ENCODE results near the gene RILP. TPM values are rescaled to one million over a fixed set of nuclear protein-coding genes. Genes with fewer than 3 reads are reported as not detected.

Gene RILP
- total RNA-seq, 1 donor from 2014 or later, result 3.4 TPM

- DNase-seq (ENCODE audit: low spot score), result no peak
These were observed 44.7 kb downstream of the RILP start for GRCh38 chr17:1604831-1605528.

DNA sequence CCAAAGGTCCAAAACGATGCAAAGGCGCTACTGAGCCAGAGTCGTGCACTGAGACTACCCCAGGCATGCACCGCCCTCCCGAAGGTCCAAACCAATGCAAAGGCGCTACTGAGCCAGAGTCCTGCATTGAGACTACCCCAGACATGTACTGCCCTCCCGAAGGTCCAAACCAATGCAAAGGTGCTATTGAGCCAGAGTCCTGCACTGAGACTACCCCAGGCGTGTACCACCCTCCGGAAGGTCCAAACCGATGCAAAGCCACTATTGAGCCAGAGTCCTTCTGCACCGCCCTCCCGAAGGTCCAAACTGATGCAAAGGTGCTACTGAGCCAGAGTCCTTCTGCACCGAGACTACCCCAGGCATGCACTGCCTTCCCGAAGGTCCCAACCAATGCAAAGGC is 48.1 kb downstream of the RILP start:
- no peak for DNase-seq (ENCODE audit: low spot score)

DNA sequence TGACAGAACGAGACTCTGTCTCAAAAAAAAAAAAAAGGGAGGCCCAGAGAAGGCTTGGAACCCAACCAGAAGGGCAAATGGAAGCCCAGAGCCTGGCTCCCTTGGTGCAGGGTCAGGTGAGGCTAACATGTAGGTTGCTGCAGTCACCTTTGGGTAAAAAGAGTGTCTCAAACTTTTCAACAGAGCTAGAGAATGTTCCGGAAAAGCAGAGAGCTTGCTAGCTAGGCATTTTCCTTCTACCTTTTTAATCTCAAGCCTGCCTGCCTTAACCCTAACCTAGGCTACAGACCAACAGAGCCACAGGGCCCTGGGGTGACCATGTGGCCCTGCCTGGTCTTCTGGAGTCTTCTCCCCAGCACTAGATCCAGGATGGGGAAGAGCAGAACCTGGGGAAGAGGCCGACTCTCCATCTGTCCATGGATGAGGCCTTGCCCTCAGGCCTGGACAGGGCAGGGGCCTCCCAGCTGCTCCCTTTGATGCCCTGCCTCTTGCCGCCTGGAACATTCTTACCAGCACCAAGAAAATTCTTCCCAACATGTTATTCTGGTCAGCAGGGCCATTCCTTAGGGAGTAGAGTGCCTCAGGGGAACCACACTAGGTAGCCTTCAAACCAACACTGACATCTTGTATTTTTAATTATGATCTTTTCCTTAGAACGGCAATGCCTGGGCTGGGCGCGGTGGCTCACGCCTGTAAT is 51.1 kb downstream of the RILP start:
- DNase-seq (ENCODE audit: low spot score), result no peak

DNA sequence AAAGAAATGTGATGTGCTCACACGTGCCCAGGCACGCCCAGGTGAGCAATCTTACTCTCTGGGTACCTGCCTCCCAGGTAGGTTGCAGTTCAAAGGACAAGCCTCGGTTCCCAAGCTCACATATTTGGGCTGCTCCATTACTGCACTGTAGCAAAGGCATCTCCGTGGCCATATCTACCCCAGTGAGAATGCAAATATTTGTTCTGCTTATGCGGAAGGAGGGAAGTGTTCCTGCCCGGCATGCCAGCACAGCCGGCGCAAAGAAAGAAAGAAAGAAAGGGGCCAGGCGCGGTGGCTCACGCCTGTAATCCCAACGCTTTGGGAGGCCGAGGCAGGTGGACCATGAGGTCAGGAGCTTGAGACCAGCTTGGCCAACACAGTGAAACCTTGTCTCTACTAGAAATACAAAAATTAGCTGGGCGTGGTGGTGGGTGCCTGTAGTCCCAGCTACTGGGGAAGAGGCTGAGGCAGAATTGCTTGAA is 51.8 kb downstream of the RILP start:
- DNase-seq (ENCODE audit: low spot score), result no peak

Other genes with a start within 250 kb of the RILP start
- 182 TPM for gene YWHAE, start 249.6 kb downstream of the RILP start, total RNA-seq (ENCODE audit: insufficient read depth, low replicate concordance)
- gene CRK, start 193.6 kb downstream of the RILP start, total RNA-seq (ENCODE audit: insufficient read depth, low replicate concordance), result 52.0 TPM
- 90.5 TPM for gene MYO1C, start 157.2 kb downstream of the RILP start, total RNA-seq (ENCODE audit: insufficient read depth, low replicate concordance)
- gene INPP5K, start 133.3 kb downstream of the RILP start, total RNA-seq (ENCODE audit: insufficient read depth, low replicate concordance), result 19.3 TPM
- 8.4 TPM for gene PITPNA, start 87.1 kb downstream of the RILP start, total RNA-seq (ENCODE audit: insufficient read depth, low replicate concordance)
- gene SLC43A2, start 21.0 kb downstream of the RILP start, total RNA-seq (ENCODE audit: insufficient read depth, low replicate concordance), result 11.6 TPM
- 8.4 TPM for gene SCARF1, start 4.1 kb downstream of the RILP start, total RNA-seq (ENCODE audit: insufficient read depth, low replicate concordance)
- 87.6 TPM for gene PRPF8, start 35.0 kb upstream of the RILP start, total RNA-seq (ENCODE audit: insufficient read depth, low replicate concordance)
- 5.8 TPM for gene TLCD2, start 60.5 kb upstream of the RILP start, total RNA-seq (ENCODE audit: insufficient read depth, low replicate concordance)
- 12.0 TPM for gene WDR81, start 74.8 kb upstream of the RILP start, total RNA-seq (ENCODE audit: insufficient read depth, low replicate concordance)
- gene SERPINF2, start 93.0 kb upstream of the RILP start, total RNA-seq (ENCODE audit: insufficient read depth, low replicate concordance), result 0.72 TPM
- 191 TPM for gene SERPINF1, start 112.2 kb upstream of the RILP start, total RNA-seq (ENCODE audit: insufficient read depth, low replicate concordance)
- 42.9 TPM for gene SMYD4, start 180.0 kb upstream of the RILP start, total RNA-seq (ENCODE audit: insufficient read depth, low replicate concordance)
- gene RPA1, start 180.1 kb upstream of the RILP start, total RNA-seq (ENCODE audit: insufficient read depth, low replicate concordance), result 22.4 TPM

Data from umbilical cord (tissue), 2 donors.